OCI-LY3 (cell line): ENCODE measurements around the gene MAMSTR.

Experiments used
- EZH2phosphoT487 ChIP-seq: fragments of 200-600 bp; shearing (Covaris generic); IDR thresholded peaks from 2 replicates; pipeline ENCODE4 v1.6.1; 2018; ENCODE audit warnings: antibody characterized with exemption, mixed run types, low read depth
- TF ChIP-seq, protein P1 (sequence below): fragments of 200-600, 300-600 bp; sonication (generic); IDR thresholded peaks from 2 replicates; pipeline ENCODE4 v1.5.1; 2014; ENCODE audit warnings: antibody characterized with exemption, low read length, low read depth

DNA sequence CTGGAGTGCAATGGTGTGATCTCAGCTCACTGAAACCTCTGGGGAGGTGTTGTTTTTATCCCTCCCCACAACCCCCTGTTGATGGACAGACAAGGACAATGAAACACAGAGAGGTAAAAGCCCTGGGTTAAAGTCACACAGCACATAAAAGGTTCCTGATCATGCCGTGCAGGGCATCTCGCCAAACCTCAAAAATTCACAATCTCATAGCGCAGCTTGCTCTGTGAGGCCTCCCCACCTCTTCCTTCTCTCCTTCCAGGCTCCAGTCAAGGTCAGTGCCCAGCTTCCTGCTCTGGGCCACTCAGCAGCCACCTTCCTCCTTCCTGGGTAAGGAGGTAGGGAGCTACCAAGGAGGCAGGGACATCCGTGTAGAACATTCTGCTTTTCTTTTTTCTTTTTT is 21.5 kb downstream of the MAMSTR start:
- TF ChIP-seq, protein P1, sequence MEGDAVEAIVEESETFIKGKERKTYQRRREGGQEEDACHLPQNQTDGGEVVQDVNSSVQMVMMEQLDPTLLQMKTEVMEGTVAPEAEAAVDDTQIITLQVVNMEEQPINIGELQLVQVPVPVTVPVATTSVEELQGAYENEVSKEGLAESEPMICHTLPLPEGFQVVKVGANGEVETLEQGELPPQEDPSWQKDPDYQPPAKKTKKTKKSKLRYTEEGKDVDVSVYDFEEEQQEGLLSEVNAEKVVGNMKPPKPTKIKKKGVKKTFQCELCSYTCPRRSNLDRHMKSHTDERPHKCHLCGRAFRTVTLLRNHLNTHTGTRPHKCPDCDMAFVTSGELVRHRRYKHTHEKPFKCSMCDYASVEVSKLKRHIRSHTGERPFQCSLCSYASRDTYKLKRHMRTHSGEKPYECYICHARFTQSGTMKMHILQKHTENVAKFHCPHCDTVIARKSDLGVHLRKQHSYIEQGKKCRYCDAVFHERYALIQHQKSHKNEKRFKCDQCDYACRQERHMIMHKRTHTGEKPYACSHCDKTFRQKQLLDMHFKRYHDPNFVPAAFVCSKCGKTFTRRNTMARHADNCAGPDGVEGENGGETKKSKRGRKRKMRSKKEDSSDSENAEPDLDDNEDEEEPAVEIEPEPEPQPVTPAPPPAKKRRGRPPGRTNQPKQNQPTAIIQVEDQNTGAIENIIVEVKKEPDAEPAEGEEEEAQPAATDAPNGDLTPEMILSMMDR, result no peak
- no peak for TF ChIP-seq EZH2phosphoT487
